Effector CD8-positive, alpha-beta T cell (primary cell): ENCODE measurements around the gene GSG1.

Experiments
- DNase-seq: peaks from one replicate; lab custom pipeline; 2025; lab: John Stamatoyannopoulos, UW
- total RNA-seq, 4 experiments: gene quantifications; one replicate each; lab custom pipeline; 2026; lab: John Stamatoyannopoulos, UW

Gene GSG1
- total RNA-seq, result 0 reads per million in 4 experiments

GRCh38 chr12:13103391-13104033 lies at the start of gene GSG1:
TSS of gene GSG1 (minus strand) at chr12:13103667. CDS start at chr12:13103512, 155 bp downstream.
- no peak for DNase-seq

DNA sequence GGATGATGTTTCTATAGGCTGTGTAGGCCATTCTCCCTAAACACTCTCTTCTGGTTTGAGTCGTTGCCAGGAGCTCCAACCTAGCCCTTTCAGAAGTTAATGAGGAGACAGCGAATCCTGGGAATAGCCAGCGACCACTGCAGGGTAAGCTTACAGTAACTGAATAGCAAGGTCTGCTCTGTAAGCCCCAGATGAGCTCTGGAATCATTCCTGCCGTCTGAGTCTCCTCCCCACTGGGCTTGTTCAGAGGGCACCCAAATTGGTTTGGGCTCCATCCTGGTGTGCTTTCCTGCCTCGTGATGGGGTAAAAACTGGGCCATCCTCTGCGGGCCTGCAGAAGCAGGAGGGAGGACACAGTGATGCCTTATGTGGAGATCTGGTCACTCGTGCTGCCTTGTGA lies 49.7 kb upstream of the GSG1 start:
- DNase-seq, result no peak

DNA sequence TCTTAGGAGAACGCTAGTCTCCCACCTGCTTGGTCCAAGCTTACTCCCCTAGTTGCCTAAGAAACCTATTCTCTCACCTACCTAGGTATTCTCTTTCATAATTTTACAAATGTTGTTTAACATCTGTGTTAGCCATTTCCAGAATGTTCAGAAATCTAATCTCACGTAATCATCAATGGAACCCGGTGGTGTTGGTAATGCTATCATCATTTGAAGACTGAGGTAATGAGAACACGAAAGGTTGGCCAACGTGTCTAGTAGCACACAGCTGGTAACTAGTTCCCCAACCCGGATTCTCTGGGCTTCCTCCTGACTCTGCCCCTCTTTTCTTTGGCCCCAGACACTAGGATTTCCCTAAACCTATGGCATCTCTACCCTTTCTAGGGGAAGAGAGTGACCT lies 49.3 kb upstream of the GSG1 start:
- DNase-seq, result no peak

DNA sequence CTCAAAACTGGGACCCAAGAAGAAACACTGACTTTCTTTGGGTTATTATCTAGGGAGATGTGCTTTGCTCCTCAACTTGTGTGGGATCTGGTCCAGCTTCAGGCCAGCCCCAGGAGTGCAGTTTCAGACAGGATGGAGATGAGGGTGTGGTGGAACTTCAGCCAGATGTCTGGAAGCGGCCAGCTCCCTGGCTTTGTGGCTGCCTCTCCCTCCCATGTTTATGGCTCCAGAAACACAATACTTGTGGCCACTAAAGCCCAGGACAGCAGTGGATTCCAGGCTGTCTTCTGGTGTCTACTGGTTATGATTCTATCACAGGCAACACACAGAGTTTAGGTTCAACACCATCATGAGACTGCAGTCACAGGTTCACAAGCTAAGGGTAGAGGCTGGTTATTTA lies 48.8 kb upstream of the GSG1 start:
- no peak for DNase-seq

DNA sequence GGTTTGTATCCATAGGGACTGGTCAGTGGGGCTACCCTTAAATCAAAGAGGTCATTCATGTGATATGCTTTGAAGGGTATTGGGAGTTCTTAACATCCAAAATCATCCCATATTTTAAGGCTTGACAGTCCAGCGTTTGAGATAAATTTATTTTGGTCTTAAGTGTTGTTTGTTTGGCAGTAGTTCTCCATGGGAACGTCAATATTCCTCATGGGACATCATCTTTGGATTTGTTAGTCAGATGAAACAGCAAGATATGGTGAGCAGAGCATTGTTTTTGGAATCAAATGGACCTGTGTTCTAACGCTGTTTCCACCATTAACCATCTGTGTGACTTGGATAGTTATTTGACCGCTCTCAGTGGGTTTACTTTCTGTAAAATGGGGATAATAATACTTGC lies 45.9 kb upstream of the GSG1 start:
- no peak for DNase-seq

DNA sequence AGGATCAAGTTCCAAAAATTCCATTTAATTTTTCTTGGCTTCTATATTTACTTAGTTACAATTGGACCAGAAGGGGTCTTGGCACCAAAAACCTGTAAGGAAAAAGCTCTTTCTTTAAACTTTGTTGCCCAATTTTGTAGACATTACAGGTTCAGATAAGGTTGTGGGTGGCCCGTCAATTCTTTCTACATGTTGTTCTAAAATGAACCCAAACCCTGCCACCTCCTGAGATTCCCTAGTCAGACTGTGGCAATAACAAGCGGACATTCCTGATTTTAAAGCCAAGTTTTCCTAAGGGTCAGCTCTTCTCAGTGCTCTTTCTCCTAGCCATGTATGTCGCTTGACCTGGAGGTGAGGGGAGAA lies 45.0 kb upstream of the GSG1 start:
- no peak for DNase-seq

DNA sequence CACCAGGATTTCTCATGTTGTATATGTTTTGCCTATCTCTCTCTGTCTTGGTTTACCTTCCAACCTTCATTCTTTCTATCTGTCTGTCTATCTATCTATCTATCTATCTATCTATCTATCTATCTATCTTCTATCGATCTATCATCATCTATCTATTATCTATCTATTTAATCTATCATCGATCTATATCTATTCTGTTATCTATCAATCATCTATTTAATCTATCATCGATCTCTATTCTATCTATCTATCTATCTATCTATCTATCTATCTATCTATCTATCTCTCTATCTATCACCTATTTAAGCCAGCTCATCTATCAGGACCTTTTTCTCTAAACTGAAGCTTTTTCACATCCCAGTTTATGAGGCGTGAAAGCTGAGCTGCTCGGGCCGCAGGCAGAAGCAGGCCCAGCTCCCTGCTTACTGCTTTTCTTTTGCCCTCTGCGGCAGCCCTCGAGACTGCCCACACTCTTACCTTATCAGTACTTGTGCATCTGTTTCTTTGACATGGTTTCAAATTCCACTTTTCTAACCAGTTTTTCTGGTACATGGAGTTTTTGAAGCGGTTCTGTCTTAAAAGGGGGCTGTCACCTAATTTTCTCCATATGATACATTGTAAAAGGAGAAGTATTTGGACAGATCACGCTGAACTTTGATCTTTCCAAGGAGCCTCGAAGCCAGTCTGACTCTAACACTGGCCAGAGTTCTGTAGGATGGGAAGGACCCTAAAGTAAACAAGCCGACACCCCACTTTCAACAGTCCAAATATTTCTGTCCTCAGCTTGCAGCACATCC lies 44.4 kb upstream of the GSG1 start:
- DNase-seq, result no peak

DNA sequence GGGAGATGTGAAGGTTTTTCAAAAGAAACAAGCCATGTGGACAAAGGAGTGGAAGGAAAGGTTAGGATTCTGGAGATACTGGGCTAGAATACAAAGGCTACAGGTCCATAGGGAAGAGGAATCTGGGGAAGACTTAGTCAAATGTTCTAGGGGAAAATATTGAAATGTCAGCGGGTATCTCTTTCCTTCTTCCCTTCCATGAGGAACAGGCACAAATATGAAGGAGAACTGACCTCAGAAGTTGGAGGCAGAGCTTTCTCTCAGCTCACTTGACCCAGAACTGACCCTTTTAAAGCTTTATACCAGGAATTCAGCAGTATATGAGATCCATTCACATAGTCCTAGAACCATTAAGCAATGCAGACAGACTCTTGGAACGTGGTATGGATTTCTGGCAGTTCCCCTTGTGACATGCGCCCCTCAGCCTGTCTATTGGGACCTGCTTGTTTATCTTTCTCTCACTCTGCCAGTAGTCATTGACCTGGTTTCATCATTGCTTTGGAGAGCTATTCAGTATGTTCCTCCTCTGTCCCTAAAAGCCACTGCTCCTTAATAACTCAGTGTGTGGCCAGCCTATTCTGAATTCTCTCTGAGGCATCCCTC lies 43.0 kb upstream of the GSG1 start:
- DNase-seq, result no peak

- no peak for DNase-seq
Observed at GRCh38 chr12:13144266-13144828, 40.9 kb upstream of the GSG1 start.

- no peak for DNase-seq
Observed at GRCh38 chr12:13142747-13143146, 39.3 kb upstream of the GSG1 start.

DNA sequence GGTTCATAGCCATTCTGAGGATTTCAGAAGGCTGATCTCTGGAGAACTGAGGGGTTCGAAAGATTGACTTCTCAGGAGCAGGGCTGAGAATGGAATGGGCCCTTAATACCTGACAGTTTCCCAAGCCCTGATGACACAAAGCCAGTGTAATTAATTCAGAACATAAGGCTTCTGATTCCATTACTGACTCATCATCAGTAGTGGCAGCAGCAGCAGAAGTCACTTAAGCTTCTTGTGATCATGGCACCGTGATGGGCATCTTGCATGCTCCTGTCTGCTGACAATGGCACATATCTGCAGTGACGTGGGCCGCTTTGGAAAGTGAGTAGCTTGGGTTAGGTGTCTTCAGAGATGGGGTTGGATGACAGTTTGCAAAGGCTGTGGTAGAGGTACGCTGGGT lies 38.2 kb upstream of the GSG1 start:
- DNase-seq, result no peak

DNA sequence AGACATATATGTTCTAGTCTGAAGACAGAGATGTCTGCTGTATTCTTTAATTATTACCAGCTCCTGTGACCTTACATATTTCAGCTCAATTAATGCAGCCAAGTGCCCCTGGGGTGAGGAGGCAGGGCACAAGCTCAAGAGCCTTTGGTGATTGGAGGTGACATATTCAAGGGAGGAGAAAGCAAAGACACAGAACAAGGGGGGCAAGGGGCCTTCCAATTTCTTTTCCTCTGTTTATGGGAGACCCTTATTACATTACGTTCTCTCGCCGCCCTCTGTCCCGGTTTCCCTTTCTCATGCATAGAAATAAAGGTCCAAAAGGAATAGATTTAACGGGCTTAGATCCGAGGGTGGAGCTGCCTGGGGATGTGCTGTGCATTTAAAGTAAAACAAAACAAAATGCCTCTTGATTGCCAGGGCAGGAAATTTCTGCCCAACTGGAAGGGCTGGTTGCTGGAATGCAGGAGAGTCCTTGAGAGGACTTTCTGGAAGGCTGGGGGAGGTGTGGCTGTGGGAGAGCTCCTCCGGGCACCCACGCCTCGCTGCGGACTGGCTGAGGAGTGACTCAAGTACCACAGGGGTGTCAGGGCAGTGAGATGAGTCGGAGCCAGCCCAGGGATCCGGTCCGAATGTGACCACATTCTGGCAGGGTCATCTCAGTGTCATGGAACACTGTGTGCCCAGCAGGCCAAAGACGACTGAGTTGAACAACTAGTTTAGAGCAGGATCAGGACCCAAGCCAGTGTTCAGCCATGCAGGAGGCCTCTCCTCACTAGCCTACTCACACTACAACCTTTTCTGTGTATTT lies 32.1 kb upstream of the GSG1 start:
- DNase-seq, result no peak

DNA sequence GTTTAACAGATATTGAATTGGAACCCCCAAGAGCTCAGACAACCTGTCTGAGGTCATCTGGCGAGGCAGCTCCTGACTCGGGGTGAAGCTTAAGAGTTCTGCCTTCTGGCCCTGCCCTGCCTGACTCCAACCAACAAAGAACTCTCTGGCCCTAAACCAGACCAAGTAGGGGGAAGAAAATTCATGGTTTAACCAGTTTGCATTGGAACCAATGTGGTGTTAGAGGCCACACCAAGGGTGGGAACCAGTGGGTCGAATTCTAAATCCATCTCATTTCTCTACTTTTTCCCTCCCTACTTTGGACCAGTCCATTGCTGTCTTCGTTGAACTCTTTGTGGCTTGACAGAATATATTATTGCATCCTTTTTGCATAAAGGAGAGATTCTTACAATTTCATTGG lies 30.4 kb upstream of the GSG1 start:
- DNase-seq, result no peak

GRCh38 chr12:13130981-13131380 lies 27.5 kb upstream of the GSG1 start:
- DNase-seq, result no peak

- no peak for DNase-seq
Observed at GRCh38 chr12:13128291-13128965, 25.0 kb upstream of the GSG1 start.

GRCh38 chr12:13127444-13127843 lies 24.0 kb upstream of the GSG1 start:
- DNase-seq, result no peak

GRCh38 chr12:13126494-13126893 lies 23.0 kb upstream of the GSG1 start:
- no peak for DNase-seq

DNA sequence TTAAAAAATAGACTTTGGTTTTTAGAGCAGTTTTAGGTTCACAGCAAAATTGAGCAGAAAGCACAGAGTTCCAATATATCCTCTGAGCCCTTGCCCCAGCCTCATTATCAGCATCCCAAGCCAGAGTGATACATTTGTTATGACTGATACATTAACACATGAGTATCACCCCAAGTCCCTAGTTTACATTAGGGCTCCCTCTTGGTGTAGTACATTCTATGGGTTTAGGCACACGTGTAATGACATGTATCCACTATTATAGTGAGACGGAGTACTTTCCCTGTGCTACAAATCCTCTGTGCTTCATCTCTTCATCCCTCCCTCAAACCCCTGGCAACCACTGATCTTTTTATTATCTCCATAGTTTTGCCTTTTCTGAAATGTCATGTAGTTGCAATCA lies 22.5 kb upstream of the GSG1 start:
- DNase-seq, result no peak

GRCh38 chr12:13124656-13125505 lies 21.4 kb upstream of the GSG1 start:
- no peak for DNase-seq

DNA sequence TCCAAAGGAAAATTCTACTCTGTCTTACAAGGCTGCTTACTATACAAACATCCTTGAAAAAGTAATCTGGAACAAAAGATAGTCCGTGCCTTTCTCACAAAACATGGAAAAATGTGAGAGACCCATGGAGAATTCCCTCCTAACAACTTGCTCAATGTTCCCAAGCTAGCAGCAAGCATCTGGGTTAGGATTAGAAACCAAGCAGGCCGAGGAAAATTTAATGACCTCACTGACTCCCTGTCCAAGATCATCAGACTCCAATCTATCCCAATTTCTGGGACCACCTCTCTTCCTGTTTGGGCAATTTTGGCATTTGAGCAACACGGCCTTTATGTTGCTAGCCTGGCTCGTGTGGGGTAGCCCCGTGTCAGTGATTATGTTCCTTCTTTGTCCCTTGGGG lies 18.1 kb upstream of the GSG1 start:
- no peak for DNase-seq

GRCh38 chr12:13120413-13120812 lies 16.9 kb upstream of the GSG1 start:
- no peak for DNase-seq
